Hepatocyte (in vitro differentiated cells): ENCODE data around the gene POU2F1.

Source experiments
- EZH2phosphoT487 ChIP-seq: fragments of 200-600 bp; sonication (generic); IDR thresholded peaks from one replicate; pipeline ENCODE4 v1.6.1; 2018; ENCODE audit warnings: antibody characterized with exemption, mild to moderate bottlenecking, low read depth, moderate library complexity; ENCODE audit not compliant: unreplicated experiment, severe bottlenecking
- TF ChIP-seq, protein P1 (sequence below): fragments of 200-600 bp; sonication (generic); IDR thresholded peaks from 2 replicates; pipeline ENCODE4 v1.5.1; 2016; ENCODE audit warnings: antibody characterized with exemption, mild to moderate bottlenecking; ENCODE audit not compliant: poor library complexity

DNA sequence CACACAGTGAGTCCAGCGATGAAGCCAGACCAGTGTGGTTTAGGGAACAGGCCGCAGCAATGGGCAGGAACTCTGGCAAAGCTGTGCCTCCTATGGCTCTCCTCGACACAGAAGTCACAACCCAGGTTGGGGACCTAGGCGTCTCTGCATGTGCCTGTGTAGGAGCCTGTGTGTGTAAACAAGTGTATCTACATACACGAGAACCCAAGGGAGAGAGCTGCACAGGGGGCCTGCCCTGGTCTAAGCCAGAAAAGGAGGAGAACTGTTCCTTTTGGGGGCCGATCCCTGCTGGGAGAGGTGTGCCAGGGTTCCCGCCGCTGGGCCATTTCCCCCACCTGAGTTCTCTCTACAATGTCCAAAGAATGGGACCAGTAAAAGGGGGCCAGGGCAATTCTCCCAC lies 241.7 kb downstream of the POU2F1 start:
- TF ChIP-seq, protein P1, sequence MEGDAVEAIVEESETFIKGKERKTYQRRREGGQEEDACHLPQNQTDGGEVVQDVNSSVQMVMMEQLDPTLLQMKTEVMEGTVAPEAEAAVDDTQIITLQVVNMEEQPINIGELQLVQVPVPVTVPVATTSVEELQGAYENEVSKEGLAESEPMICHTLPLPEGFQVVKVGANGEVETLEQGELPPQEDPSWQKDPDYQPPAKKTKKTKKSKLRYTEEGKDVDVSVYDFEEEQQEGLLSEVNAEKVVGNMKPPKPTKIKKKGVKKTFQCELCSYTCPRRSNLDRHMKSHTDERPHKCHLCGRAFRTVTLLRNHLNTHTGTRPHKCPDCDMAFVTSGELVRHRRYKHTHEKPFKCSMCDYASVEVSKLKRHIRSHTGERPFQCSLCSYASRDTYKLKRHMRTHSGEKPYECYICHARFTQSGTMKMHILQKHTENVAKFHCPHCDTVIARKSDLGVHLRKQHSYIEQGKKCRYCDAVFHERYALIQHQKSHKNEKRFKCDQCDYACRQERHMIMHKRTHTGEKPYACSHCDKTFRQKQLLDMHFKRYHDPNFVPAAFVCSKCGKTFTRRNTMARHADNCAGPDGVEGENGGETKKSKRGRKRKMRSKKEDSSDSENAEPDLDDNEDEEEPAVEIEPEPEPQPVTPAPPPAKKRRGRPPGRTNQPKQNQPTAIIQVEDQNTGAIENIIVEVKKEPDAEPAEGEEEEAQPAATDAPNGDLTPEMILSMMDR = no peak
- no peak for TF ChIP-seq EZH2phosphoT487
